Purkinje cell (primary cell): ENCODE measurements around the gene QRICH1. TPM values are rescaled to one million over a fixed set of nuclear protein-coding genes. Genes with fewer than 3 reads are reported as not detected.

Experiments
- polyA plus RNA-seq: library from polyadenylated mRNA; unstranded; fragments of >200 nt; fragmentation: Nextera tagmentation; gene quantifications from 2 replicates; pipeline ENCODE4 v1.2.1, GENCODE V29; 2014

QRICH1 gene, protein sequence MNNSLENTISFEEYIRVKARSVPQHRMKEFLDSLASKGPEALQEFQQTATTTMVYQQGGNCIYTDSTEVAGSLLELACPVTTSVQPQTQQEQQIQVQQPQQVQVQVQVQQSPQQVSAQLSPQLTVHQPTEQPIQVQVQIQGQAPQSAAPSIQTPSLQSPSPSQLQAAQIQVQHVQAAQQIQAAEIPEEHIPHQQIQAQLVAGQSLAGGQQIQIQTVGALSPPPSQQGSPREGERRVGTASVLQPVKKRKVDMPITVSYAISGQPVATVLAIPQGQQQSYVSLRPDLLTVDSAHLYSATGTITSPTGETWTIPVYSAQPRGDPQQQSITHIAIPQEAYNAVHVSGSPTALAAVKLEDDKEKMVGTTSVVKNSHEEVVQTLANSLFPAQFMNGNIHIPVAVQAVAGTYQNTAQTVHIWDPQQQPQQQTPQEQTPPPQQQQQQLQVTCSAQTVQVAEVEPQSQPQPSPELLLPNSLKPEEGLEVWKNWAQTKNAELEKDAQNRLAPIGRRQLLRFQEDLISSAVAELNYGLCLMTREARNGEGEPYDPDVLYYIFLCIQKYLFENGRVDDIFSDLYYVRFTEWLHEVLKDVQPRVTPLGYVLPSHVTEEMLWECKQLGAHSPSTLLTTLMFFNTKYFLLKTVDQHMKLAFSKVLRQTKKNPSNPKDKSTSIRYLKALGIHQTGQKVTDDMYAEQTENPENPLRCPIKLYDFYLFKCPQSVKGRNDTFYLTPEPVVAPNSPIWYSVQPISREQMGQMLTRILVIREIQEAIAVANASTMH
- polyA plus RNA-seq: 23.9 and 36.7 TPM in 2 replicates

DNA sequence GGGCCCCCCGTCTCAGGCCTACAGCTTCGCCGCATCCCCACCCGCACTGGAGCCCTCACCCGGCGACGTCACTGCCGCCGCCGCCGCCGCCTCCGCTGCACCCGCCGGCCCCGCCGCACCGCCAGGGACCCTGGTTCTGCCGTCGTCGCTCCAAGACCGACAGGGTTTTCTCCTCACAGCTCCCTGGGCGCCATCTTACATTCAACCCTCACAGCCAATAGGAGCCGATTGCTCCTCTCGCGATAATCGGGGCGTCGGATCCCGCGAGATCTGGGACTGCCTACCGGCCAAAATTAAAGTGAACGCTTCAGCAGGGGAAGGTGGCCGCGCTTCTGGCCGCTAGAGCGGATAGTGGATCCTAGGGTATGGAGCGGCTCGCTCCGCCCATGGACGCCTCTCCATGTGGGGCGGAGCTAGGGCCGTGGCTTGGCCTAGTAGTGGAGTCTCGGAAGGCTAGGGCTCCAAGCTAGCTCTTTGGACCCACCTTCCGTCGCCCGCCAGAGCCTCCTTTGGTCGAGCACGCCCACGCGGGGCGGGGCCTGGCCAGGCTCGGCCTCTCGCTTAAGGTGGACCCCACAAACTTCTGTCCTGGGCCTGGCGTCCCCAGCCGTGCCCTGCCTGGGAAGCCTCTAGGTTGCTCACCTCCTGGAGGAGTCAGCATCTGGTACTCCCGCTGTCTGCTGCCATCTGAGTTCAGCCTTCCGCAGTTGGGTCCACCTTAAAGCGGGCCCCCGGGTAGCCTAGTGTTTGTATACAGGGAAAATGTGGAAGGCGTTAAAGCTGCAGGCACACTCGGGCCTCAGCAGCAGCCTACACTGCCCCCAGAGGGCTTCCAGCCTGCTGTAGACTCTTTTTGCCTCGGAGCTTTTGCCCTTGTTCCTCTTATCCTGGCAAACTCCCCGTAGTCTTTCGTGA is at the start of gene QRICH1:
QRICH1 (minus strand) TSS at position 219 of the 915 bp plus-strand sequence. CDS start 17,054 bp downstream, outside the sequence.

DNA sequence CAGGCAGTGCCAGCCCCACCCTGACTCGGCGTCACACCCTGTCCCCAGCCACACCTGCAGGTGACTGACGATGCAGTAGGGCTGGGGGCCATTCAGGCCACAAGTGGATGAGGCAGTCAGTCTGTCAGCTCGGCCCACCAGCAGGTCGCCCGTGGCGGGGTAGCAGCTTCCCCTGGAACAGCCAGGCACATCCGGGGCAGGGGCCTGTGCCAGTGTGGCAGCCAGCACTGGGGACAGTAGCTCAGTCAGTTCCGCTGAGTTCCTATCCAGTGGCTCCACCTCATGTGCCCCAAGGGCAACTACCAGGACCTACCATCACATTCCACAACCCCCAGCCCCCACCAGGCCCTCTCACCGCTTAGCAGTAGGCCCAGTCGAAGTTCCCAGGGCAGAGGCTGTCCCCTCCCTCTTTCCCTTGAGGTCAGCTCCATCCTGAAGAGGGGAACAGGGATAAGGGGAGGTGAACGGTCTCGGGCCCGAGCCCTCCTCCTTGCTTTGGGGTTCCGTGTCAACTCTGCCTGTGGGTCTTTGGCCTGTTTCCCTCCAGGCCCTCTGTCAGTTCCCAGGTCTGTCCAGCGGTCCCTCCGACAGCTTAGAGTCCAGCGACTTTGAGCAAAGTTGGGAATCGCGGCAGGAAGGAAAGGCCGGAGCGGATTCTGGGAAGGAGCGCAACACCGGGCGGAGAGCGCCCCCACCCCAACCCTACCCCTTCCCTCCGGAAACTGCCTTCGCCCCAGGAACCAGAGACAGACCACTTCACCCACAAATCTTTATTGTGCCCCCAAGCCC is 38.8 kb upstream of the QRICH1 start, which contains the start of gene LAMB2:
LAMB2 (minus strand) TSS at position 614 of the 789 bp plus-strand sequence; CDS start at position 431, 183 bp downstream.

DNA sequence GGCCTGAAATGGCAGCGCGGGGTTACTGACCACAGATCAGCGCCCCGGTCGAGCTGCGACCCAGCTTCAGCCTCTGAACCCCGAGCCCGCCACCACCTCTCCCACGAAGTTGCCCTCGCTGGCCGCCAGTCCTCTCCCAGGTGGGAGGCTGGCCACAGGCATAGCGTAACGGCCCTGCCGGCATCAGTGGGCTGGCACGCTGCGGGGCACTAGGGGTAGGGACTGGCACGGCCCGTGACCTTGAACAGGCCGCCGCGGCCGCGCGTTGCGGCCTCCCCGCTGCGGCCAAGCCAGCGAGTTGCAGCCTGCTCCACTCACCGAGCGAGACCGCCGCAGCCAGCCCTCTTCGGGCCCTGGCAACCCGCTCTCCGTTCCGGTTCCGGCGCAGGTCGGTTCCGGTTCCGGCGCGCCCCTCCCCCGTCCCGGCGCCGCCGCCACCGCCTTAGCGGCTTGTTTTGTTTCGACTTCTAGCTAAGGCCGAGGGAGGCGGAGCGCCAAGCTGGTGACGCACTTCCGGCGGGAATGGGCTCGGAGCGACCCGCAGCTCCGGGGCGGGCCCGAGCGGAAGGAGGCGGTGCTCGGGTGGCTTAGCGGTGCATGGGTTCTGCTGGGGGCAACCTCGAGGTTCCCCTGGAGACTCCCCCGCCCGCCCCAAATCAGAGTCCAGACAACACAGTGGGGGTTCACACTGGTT is 26.7 kb upstream of the QRICH1 start, which contains the start of gene USP19:
USP19 (minus strand) TSS at position 386 of the 694 bp plus-strand sequence. CDS start 1,678 bp downstream, outside the sequence.

DNA sequence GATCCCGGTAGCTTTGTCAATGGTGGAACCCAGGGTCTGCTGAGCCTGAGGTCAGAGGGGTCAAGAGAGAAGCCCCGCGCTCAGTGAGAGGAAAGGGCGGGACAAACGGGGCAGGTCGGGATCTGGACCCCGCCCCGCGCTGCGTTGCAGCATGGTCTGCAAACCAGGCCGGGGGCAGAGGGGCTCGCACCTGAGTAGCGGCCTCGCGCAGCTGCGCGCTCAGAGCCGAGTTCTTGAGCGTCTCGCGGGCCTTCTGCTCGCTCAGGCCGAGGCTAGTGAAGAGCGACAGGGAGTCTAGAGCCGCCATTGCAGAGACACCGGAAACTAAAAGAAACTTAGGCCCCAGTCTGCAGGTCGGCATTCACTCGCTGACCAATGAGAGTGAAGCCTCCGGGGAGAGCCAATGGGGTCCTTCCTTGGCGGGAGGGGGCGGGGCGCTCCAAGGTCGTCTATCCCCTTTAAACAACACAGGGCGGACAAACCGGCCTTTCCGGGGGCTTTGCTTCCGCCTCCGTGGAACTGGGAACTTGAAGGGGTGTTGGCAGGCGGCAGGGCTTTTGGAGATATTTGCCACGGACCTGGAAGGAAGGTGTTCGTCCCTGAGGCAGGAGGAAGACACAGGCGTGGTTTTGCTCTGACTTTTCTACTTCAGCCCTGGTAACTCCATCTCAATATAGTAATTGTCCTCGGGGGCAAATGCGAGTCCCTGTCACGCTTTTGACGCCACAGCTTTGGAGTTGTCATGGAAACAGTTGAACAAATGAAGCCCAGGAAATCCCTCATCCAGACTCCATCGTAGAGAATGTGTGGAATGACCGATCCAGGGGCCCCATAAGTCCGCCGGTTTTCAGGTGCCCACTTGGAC is 10.8 kb upstream of the QRICH1 start, which contains the start of gene QARS1:
QARS1 (minus strand) TSS at position 331 of the 865 bp plus-strand sequence; CDS start at position 307, 24 bp downstream.

GRCh38 chr3:49028673-49029562 is 65.0 kb downstream of the QRICH1 start, which contains the start of gene IMPDH2:
TSS of gene IMPDH2 (minus strand) at chr3:49029398. CDS start at chr3:49029350, 48 bp downstream.

GRCh38 chr3:49021813-49022687 is 71.8 kb downstream of the QRICH1 start, which contains the start of gene NDUFAF3:
TSS of gene NDUFAF3 (plus strand) at chr3:49022121. CDS start at chr3:49022145, 24 bp downstream.

GRCh38 chr3:49017971-49018706 is 75.7 kb downstream of the QRICH1 start, which contains the start of gene DALRD3:
TSS of gene DALRD3 (minus strand) at chr3:49018580. CDS start at chr3:49018564, 16 bp downstream.

GRCh38 chr3:49007068-49007770 is 86.7 kb downstream of the QRICH1 start, which contains the start of gene WDR6:
TSS of gene WDR6 (plus strand) at chr3:49007391. CDS start at chr3:49007432, 41 bp downstream.

DNA sequence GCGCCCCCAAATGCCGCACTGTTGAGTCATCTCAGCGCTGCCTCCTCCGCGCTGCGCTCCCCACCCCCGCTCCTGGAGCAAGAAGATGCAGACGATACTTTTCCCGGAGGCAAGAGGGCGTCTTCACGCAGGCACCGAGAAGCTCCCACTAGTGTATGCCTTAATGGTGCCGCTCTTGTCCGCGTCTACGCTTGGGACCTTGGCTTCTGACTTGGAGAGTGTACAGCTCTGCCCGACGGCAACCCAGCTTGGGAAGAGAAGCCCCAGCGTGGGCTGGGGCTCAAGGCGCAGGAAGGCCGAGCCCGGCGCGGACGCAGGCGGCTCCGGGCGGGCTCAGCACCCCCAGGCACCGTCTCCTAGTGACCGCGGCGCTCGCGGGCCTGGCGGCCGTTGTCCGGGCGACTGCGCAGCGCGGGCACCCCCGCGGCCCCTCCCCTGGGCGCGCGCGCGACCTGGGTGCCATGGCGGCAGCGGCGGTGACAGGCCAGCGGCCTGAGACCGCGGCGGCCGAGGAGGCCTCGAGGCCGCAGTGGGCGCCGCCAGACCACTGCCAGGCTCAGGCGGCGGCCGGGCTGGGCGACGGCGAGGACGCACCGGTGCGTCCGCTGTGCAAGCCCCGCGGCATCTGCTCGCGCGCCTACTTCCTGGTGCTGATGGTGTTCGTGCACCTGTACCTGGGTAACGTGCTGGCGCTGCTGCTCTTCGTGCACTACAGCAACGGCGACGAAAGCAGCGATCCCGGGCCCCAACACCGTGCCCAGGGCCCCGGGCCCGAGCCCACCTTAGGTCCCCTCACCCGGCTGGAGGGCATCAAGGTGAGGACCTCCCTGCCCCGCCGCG is 103.9 kb downstream of the QRICH1 start, which contains the start of gene P4HTM:
P4HTM (plus strand) TSS at position 446 of the 840 bp plus-strand sequence; CDS start at position 462, 16 bp downstream.

Other genes with a start within 250 kb of the QRICH1 start
- 0.83 and 3.3 TPM in 2 replicates for gene PRKAR2A, start 246.2 kb downstream of the QRICH1 start, polyA plus RNA-seq
- gene SLC25A20, start 195.2 kb downstream of the QRICH1 start, polyA plus RNA-seq: 3.5 and 6.6 TPM in 2 replicates
- gene ARIH2, start 175.2 kb downstream of the QRICH1 start, polyA plus RNA-seq: 9.2 and 11.0 TPM in 2 replicates
- gene P4HTM, start 103.8 kb downstream of the QRICH1 start, polyA plus RNA-seq: 91.4 and 105 TPM in 2 replicates
- gene WDR6, start 86.7 kb downstream of the QRICH1 start, polyA plus RNA-seq: 4.4 and 6.2 TPM in 2 replicates
- gene DALRD3, start 75.5 kb downstream of the QRICH1 start, polyA plus RNA-seq: 12.5 and 13.3 TPM in 2 replicates
- gene NDUFAF3, start 72.0 kb downstream of the QRICH1 start, polyA plus RNA-seq: 158 and 201 TPM in 2 replicates
- 45.7 and 59.5 TPM in 2 replicates for gene IMPDH2, start 64.7 kb downstream of the QRICH1 start, polyA plus RNA-seq
- 58.5 and 59.6 TPM in 2 replicates for gene QARS1, start 10.7 kb upstream of the QRICH1 start, polyA plus RNA-seq
- 2.1 and 3.5 TPM in 2 replicates for gene USP19, start 26.8 kb upstream of the QRICH1 start, polyA plus RNA-seq
- gene LAMB2, start 39.0 kb upstream of the QRICH1 start, polyA plus RNA-seq: 12.6 and 20.2 TPM in 2 replicates
- gene CCDC71, start 72.3 kb upstream of the QRICH1 start, polyA plus RNA-seq: 0.71 TPM in 1 of 2 replicates, not detected in the other
- 3.0 TPM in 1 of 2 replicates, not detected in the other for gene KLHDC8B, start 77.5 kb upstream of the QRICH1 start, polyA plus RNA-seq
- gene C3orf62, start 183.2 kb upstream of the QRICH1 start, polyA plus RNA-seq: 6.3 and 6.5 TPM in 2 replicates
- gene USP4, start 246.0 kb upstream of the QRICH1 start, polyA plus RNA-seq: 26.0 and 28.0 TPM in 2 replicates